ENCODE data around the gene DNAJB2. TPM values are rescaled to one million over a fixed set of nuclear protein-coding genes. Genes with fewer than 3 reads are reported as not detected.

Gene DNAJB2
- total and polyA plus RNA-seq, 7 donors, result 27.4 to 73.9 (median 42.1) TPM

GRCh38 chr2:219268294-219268693 is 10.9 kb upstream of the DNAJB2 start:
- TF ChIP-seq POLR2A (IDR thresholded peaks at IDR 0.05) (no peak), CTCF (IDR thresholded peaks at IDR 0.05) (no peak), POLR2AphosphoS5 (IDR thresholded peaks at IDR 0.05) (no peak), EP300 (IDR thresholded peaks at IDR 0.05) (no peak)
- H3K4me3 ChIP-seq, result no peak overlapping the region
- WGBS, 2 donors, result 83 to 89% methylated on average over 2 of the region's 2 CpGs
- intact Hi-C loops (cut with DNase I), result loop anchor here (5.0 kb wide), 1 partner anchor 34 kb away; no protein-coding TSS in a partner anchor
- H3K36me3 ChIP-seq, result no peaks in the 10 kb centered on the region
- no peaks in the 10 kb centered on the region for H3K4me1 ChIP-seq
- DNase-seq, result no peak
- H3K27me3 ChIP-seq, result no peaks in the 10 kb centered on the region
- H3K9me3 ChIP-seq, result no peaks in the 10 kb centered on the region
- H3K27ac ChIP-seq, result no peak overlapping the region

GRCh38 chr2:219269362-219270054 is 9.7 kb upstream of the DNAJB2 start:
- H3K27ac ChIP-seq, result no peak overlapping the region
- no peak for DNase-seq
- intact Hi-C loops (cut with DNase I), result loop anchor here (5.0 kb wide), 1 partner anchor 33 kb away; no protein-coding TSS in a partner anchor

GRCh38 chr2:219270055-219270372 is 9.2 kb upstream of the DNAJB2 start:
- no peak for DNase-seq
- intact Hi-C loops (cut with DNase I), result no loop called here
- WGBS, 2 donors, result 62 to 79% methylated on average over 5 of the region's 5 CpGs
- H3K4me1 ChIP-seq, result peaks cover 0 to 13% (median 11%) of the 10 kb centered on the region in 4 donors
- no peak for TF ChIP-seq POLR2AphosphoS5 (IDR thresholded peaks at IDR 0.05)
- no peak for TF ChIP-seq CTCF (IDR thresholded peaks at IDR 0.05)
- no peak for TF ChIP-seq POLR2A (IDR thresholded peaks at IDR 0.05)
- no peak for TF ChIP-seq EP300 (IDR thresholded peaks at IDR 0.05)
- no peaks in the 10 kb centered on the region for H3K27me3 ChIP-seq
- H3K9me3 ChIP-seq, result no peaks in the 10 kb centered on the region
- no peak overlapping the region for H3K27ac ChIP-seq
- no peaks in the 10 kb centered on the region for H3K36me3 ChIP-seq
- H3K4me3 ChIP-seq, result no peak overlapping the region

More at GRCh38 chr2:219269362-219270054, 9.7 kb upstream of the DNAJB2 start:
- Histone ChIP-seq H3K36me3 (no peaks in the 10 kb centered on the region), H3K27me3 (no peaks in the 10 kb centered on the region), H3K4me3 (no peak overlapping the region), H3K4me1 (peaks cover 0 to 8% (median 6%) of the 10 kb centered on the region in 4 donors), H3K9me3 (no peaks in the 10 kb centered on the region)
- no peak for TF ChIP-seq EP300 (IDR thresholded peaks at IDR 0.05)
- TF ChIP-seq CTCF (IDR thresholded peaks at IDR 0.05), result no peak
- TF ChIP-seq POLR2AphosphoS5 (IDR thresholded peaks at IDR 0.05), result no peak
- TF ChIP-seq POLR2A (IDR thresholded peaks at IDR 0.05), result no peak
- 38 to 68% methylated on average over 8 of the region's 8 CpGs for WGBS, 2 donors

- Histone ChIP-seq H3K4me3 (no peak overlapping the region), H3K9me3 (no peaks in the 10 kb centered on the region), H3K27me3 (no peaks in the 10 kb centered on the region), H3K27ac (no peak overlapping the region), H3K36me3 (no peaks in the 10 kb centered on the region), H3K4me1 (peaks cover 0 to 14% (median 11%) of the 10 kb centered on the region in 4 donors)
- intact Hi-C loops (cut with DNase I), result no loop called here
- TF ChIP-seq CTCF (IDR thresholded peaks at IDR 0.05) (no peak), POLR2A (IDR thresholded peaks at IDR 0.05) (no peak), EP300 (IDR thresholded peaks at IDR 0.05) (no peak), POLR2AphosphoS5 (IDR thresholded peaks at IDR 0.05) (no peak)
- DNase-seq, result no peak
- 88 to 91% methylated on average over 2 of the region's 2 CpGs for WGBS, 2 donors
These were observed 8.1 kb upstream of the DNAJB2 start for GRCh38 chr2:219271021-219271420.

- Histone ChIP-seq H3K9me3 (no peaks in the 10 kb centered on the region), H3K27me3 (no peaks in the 10 kb centered on the region), H3K4me3 (no peak overlapping the region), H3K36me3 (no peaks in the 10 kb centered on the region), H3K4me1 (peaks cover 0 to 14% (median 11%) of the 10 kb centered on the region in 4 donors), H3K27ac (no peak overlapping the region)
- TF ChIP-seq POLR2AphosphoS5 (IDR thresholded peaks at IDR 0.05) (no peak), CTCF (IDR thresholded peaks at IDR 0.05) (no peak), POLR2A (IDR thresholded peaks at IDR 0.05) (no peak), EP300 (IDR thresholded peaks at IDR 0.05) (no peak)
- WGBS, 2 donors, result 89% methylated on average over 4 of the region's 4 CpGs
- no peak for DNase-seq
- intact Hi-C loops (cut with DNase I), result no loop called here
These were observed 6.8 kb upstream of the DNAJB2 start for GRCh38 chr2:219272356-219272755.

Measured in sigmoid colon (tissue), 7 donors.